Panc1 (cell line): ENCODE results near the gene IL36RN. TPM values are rescaled to one million over a fixed set of nuclear protein-coding genes. Genes with fewer than 3 reads are reported as not detected.

Experiments
- ATAC-seq: fragments of 200-7000 bp; cut with Tn5 transposase; 2 replicates; pipeline ENCODE4 v1.9.1; 2020; ENCODE audit warnings: mild to moderate bottlenecking, moderate library complexity
- BruUV-seq: library from RNA; stranded (reverse); fragments of 400-500 nt; replicated peaks from 2 replicates; lab custom pipeline; 2021; lab: Mats Ljungman, UMichigan
- CTCF ChIA-PET: fragments of 300-600 bp; sonication (Branson Sonifier 250); formaldehyde crosslinking; loops from one replicate; lab custom pipeline; 2022; ENCODE audit warnings: antibody characterized with exemption; lab: Charles Lee
- POLR2A ChIA-PET: fragments of 300-600 bp; sonication (Branson Sonifier 250); formaldehyde crosslinking; loops from one replicate; lab custom pipeline; 2022; ENCODE audit warnings: antibody characterized with exemption; lab: Charles Lee
- DNase-seq: peaks from one replicate; pipeline ENCODE4 v3.0.0-alpha.2; 2010; ENCODE audit warnings: low read depth, low spot score
- H3K27ac ChIP-seq: 2 replicates; pipeline ENCODE4 v1.5.1; 2011; ENCODE audit warnings: mild to moderate bottlenecking, low read length, inconsistent platforms
- H3K27me3 ChIP-seq: fragments of 200-500 bp; sonication (Bioruptor generic); 2 replicates; pipeline ENCODE4 v1.6.0; 2014; ENCODE audit warnings: low read length, inconsistent platforms; ENCODE audit not compliant: control insufficient read depth, insufficient read depth
- H3K36me3 ChIP-seq: fragments of 200-500 bp; sonication (Bioruptor generic); 2 replicates; pipeline ENCODE4 v1.5.1; 2014; ENCODE audit warnings: inconsistent platforms, mild to moderate bottlenecking, low read length, moderate library complexity; ENCODE audit not compliant: control insufficient read depth, insufficient read depth
- H3K4me1 ChIP-seq: 2 replicates; pipeline ENCODE4 v1.5.1; 2011; ENCODE audit warnings: inconsistent platforms, mild to moderate bottlenecking, low read length, moderate library complexity; ENCODE audit not compliant: control insufficient read depth, insufficient read depth
- H3K4me3 ChIP-seq, 2 experiments: 2 replicates each; pipeline ENCODE4 v1.5.1; 2011 to 2012; ENCODE audit warnings: low read depth in 2 of 2, low read length in 2 of 2, mild to moderate bottlenecking in 2 of 2, inconsistent platforms in 1 of 2, moderate library complexity in 1 of 2
- H3K9me3 ChIP-seq: fragments of 200-500 bp; sonication (Bioruptor generic); 2 replicates; pipeline ENCODE4 v1.5.1; 2014; ENCODE audit warnings: low read depth, mild to moderate bottlenecking, inconsistent platforms, low read length, moderate library complexity; ENCODE audit not compliant: control insufficient read depth, insufficient read depth
- POLR2AphosphoS5 ChIP-seq: IDR thresholded peaks from 2 replicates; pipeline ENCODE4 v1.6.1; 2012; ENCODE audit warnings: mild to moderate bottlenecking, low read depth, low read length, moderate library complexity
- REST ChIP-seq, 2 experiments: IDR thresholded peaks; 2 replicates each; pipeline ENCODE4 v1.6.1; 2011 to 2012; ENCODE audit warnings: low read depth in 2 of 2, control low read depth in 1 of 2, low read length in 1 of 2, mild to moderate bottlenecking in 1 of 2, moderate library complexity in 1 of 2; ENCODE audit not compliant: insufficient read depth in 1 of 2
- SIN3A ChIP-seq: IDR thresholded peaks from 2 replicates; pipeline ENCODE4 v1.6.1; 2012; ENCODE audit warnings: low read depth, mild to moderate bottlenecking, low read length, moderate library complexity, borderline replicate concordance; ENCODE audit not compliant: insufficient read depth
- TCF7L2 ChIP-seq: IDR thresholded peaks from 2 replicates; pipeline ENCODE4 v1.6.1; 2011; ENCODE audit warnings: mild to moderate bottlenecking, low read depth, low read length, inconsistent platforms
- in situ Hi-C: cut with HindIII; loops from 2 replicates; pipeline ENCODE4 v1.10.0; 2016; ENCODE audit warnings: low sequenced_read_pairs, low pct_unique_long_range_greater_than_20kb
- intact Hi-C: fragments of 100-400 bp; cut with micrococcal nuclease; formaldehyde crosslinking; loops from one replicate; pipeline ENCODE4 v1.10.0; 2022; ENCODE audit not compliant: unreplicated experiment
- total RNA-seq: library from RNA; stranded (reverse); gene quantifications from one replicate; pipeline ENCODE4 v1.2.1, GENCODE V29; 2021; ENCODE audit not compliant: unreplicated experiment
- TF ChIP-seq, protein P1 (sequence below): fragments of 450-650 bp; IDR thresholded peaks from 2 replicates; pipeline ENCODE4 v1.5.1; 2017; ENCODE audit warnings: mild to moderate bottlenecking

Gene IL36RN
- total RNA-seq, 1 experiment from 2014 or later = not detected

- H3K4me3 ChIP-seq = no peak within 1 kb of the TSS
- no peak for ATAC-seq
- CTCF ChIA-PET = no interaction called here
- no peaks in the 10 kb centered on the region; the same call in 1 of the 2 replicates for H3K27me3 ChIP-seq
- H3K9me3 ChIP-seq = no peaks in the 10 kb centered on the region
- in situ Hi-C loops = no loop called here
- intact Hi-C loops = no loop called here
- BruUV-seq = no TSS peak
- DNase-seq = no peak
- no peaks in the 10 kb centered on the region for H3K36me3 ChIP-seq
- H3K27ac ChIP-seq = no peak within 1 kb of the TSS
- POLR2A ChIA-PET = no interaction called here
- no peaks in the 10 kb centered on the region for H3K4me1 ChIP-seq
- TF ChIP-seq TCF7L2 (no peak), REST (IDR thresholded peaks at IDR 0.05; ENCODE audit: insufficient read depth in 1 of 2, low read depth in 2 of 2, low read length in 1 of 2) (no peak), POLR2AphosphoS5 (no peak), SIN3A (no peak)
- TF ChIP-seq, protein P1, sequence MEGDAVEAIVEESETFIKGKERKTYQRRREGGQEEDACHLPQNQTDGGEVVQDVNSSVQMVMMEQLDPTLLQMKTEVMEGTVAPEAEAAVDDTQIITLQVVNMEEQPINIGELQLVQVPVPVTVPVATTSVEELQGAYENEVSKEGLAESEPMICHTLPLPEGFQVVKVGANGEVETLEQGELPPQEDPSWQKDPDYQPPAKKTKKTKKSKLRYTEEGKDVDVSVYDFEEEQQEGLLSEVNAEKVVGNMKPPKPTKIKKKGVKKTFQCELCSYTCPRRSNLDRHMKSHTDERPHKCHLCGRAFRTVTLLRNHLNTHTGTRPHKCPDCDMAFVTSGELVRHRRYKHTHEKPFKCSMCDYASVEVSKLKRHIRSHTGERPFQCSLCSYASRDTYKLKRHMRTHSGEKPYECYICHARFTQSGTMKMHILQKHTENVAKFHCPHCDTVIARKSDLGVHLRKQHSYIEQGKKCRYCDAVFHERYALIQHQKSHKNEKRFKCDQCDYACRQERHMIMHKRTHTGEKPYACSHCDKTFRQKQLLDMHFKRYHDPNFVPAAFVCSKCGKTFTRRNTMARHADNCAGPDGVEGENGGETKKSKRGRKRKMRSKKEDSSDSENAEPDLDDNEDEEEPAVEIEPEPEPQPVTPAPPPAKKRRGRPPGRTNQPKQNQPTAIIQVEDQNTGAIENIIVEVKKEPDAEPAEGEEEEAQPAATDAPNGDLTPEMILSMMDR = no peak
Observed at GRCh38 chr2:113052396-113052917, 6.5 kb upstream of the IL36RN start, which contains the start of gene IL36B. TSS of gene IL36B (minus strand) at chr2:113052867.

DNA sequence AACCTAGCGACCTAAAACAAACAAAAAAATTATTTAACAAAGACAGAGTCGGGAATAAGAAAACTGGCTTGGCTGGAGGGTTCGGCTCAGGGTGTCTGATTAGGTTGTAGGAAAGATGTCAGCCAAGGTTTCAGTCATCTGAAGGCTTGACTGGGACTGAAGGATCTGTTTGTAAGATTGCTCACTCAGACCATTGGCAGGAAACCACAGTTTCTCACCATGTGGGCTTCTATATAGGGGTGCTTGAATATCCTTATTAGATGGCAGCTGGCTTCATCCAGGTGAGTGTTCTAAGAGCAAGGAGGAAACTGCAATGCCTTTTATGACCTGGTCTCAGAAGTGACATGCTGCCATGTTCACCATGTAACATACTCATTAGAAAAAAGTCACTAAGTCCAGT lies 5.3 kb upstream of the IL36RN start:
- Histone ChIP-seq H3K27me3 (no peaks in the 10 kb centered on the region), H3K4me1 (no peaks in the 10 kb centered on the region), H3K4me3 (no peak overlapping the region), H3K27ac (no peak overlapping the region), H3K36me3 (no peaks in the 10 kb centered on the region), H3K9me3 (no peaks in the 10 kb centered on the region)
- ChIA-PET CTCF (no interaction called here), POLR2A (no interaction called here)
- no peak for ATAC-seq
- no peak for TF ChIP-seq TCF7L2
- TF ChIP-seq, protein P1 = no peak
- TF ChIP-seq POLR2AphosphoS5 = no peak
- TF ChIP-seq SIN3A = no peak
- no peak for TF ChIP-seq REST (IDR thresholded peaks at IDR 0.05; ENCODE audit: insufficient read depth in 1 of 2, low read depth in 2 of 2, low read length in 1 of 2)
- BruUV-seq = no TSS peak
- DNase-seq = no peak
- intact Hi-C loops (no loop called here), in situ Hi-C loops (no loop called here)
